Pancreas (tissue), 10 donors: Measurements from ENCODE around the gene C14orf119. TPM values are rescaled to one million over a fixed set of nuclear protein-coding genes. Genes with fewer than 3 reads are reported as not detected.

Source experiments
- ATAC-seq, 4 donors: fragments of 200-7000 bp; cut with Tn5 transposase; one replicate each; pipeline versions ENCODE4 v1.8.0 to v1.9.1; 2020; ENCODE audit warnings: mild to moderate bottlenecking in 4 of 4, moderate library complexity in 4 of 4
- DNase-seq, 6 donors: peaks; one replicate each; pipeline ENCODE4 v3.0.0-alpha.2; 2020
- FAIRE-seq: peaks from 2 replicates; lab custom pipeline; 2012; peaks lifted over from hg19 to GRCh38; lab: Jason Lieb, UNC
- H3K27ac ChIP-seq, 4 donors: fragments of 200-600 bp; sonication (generic); 1 replicate in 3 of 4; 2 replicates in 1 of 4; pipeline versions ENCODE4 v1.5.0 to v1.8.0; 2020
- H3K27me3 ChIP-seq, 4 donors: fragments of 200-600 bp; one replicate each; pipeline ENCODE4 v1.8.0; 2021
- H3K36me3 ChIP-seq, 3 donors: fragments of 200-600 bp; sonication (generic) in 1 of 3; one replicate each; pipeline versions ENCODE4 v1.5.0 to v1.8.0; 2020 to 2021
- H3K4me1 ChIP-seq, 3 donors: fragments of 200-600 bp; one replicate each; pipeline ENCODE4 v1.8.0; 2021
- H3K4me3 ChIP-seq, 4 donors: fragments of 200-600 bp; sonication (generic) in 2 of 4; one replicate each; pipeline versions ENCODE4 v1.5.0 to v1.8.0; 2020 to 2021
- H3K9me3 ChIP-seq, 4 donors: fragments of 200-600 bp; one replicate each; pipeline ENCODE4 v1.8.0; 2021
- CTCF ChIP-seq, 4 donors: fragments of 200-600 bp; sonication (generic) in 3 of 4; IDR thresholded peaks; one replicate each; pipeline versions ENCODE4 v1.5.0 to v1.8.0; 2021; ENCODE audit warnings: antibody characterized with exemption in 4 of 4
- WGBS, 2 donors: extraction: QIAGEN DNeasy Blood & Tissue Kit; methylation state at CpG; one replicate each; pipeline ENCODE4 v1.1.7; 2013; 5-methylcytosine and 5-hydroxymethylcytosine counted together
- intact Hi-C, 3 donors: fragments of 100-400 bp; cut with DNase I; formaldehyde crosslinking; loops; one replicate each; pipeline versions ENCODE4 v1.11.1 to v1.14.2; 2022
- polyA plus RNA-seq, 2 donors: library from polyadenylated mRNA; stranded (reverse); fragments of 200-250 nt; gene quantifications; one replicate each; pipeline ENCODE4 v1.2.3, GENCODE V29; 2013
- total RNA-seq, 6 donors: library from RNA; stranded (reverse); fragmentation: NEBNext Ultra II Directional in 4 of 6; extraction: Animal tissue kit (Norgen Biotek cat#: 25700) in 4 of 6; gene quantifications; one replicate each; pipeline versions ENCODE4 v1.2.1 to v1.2.4, GENCODE V29; 2021 to 2023
- donor health status: healthy with polysubstance abuse.
- donor health status: DM: no; HTN: no; CAD: no; lungs with moderate emphysema.
- donor health status: DM: no; HTN: no; CAD: no.
- donor health status: control.
- donor health status: control.
- donor health status: Bipolar disorder and iron deficiency.
- donor health status: DM: yes; HTN: yes; CAD: no.
- donor health status: DM: no; HTN: no; CAD: no.
- donor health status: DM: no; HTN: no; CAD: no.
- donor health status: DM: yes; HTN: yes; CAD: no.

The C14orf119 gene
- total and polyA plus RNA-seq, 8 donors = 7.5 to 22.7 (median 13.6) TPM

DNA sequence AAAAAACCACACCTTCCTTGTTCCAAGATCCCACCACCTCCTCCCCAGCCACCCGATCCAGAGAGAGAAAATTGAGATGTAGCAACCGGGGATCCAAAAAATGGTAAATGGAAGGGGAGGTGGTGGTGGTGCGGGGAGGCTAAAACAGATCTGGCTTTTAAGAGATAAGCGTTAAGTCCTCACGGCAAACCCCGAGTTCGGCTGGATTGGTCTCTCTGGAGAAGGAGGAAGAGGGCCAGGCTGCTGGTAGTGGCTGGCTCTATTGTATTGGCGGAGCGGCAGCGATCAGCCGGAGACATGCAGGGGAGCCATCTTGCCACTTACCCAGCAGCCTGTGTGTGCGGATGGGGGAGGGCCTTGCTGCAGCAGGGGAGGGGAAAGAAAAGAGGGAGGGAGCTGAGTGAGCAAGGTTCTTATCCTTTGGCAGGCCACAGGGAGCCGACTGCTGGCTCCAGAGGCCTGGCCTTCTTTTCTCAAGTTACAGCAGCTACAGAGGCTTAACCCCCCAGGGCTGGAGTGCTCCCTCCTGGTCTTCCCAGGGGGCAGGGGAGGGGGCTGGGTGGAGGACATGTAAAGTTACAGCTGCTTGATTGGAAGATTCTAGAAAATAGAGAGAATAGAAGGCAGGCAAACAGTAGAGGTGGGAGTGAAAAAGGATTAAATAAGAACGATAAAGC lies 23.9 kb upstream of the C14orf119 start:
- TF ChIP-seq CTCF (IDR thresholded peaks at IDR 0.05) = no peak
- Histone ChIP-seq H3K36me3 (peaks cover 2 to 41% (median 11%) of the 10 kb centered on the region in 3 donors), H3K4me1 (peaks cover 16 to 23% (median 19%) of the 10 kb centered on the region in 3 donors), H3K27me3 (no peaks in the 10 kb centered on the region), H3K9me3 (no peaks in the 10 kb centered on the region), H3K4me3 (peak overlapping the region; percentile 29 to 63 (median 35)), H3K27ac (peak overlapping the region; percentile 14 to 75 (median 52))
- peak; percentile 83 to 92 (median 86) for DNase-seq
- peak; percentile 89 to 96 (median 94) for ATAC-seq
- 0 to 1% methylated on average over 14 of the region's 14 CpGs for WGBS, 2 donors
- intact Hi-C loops = no loop called here
- FAIRE-seq = no peak

- Histone ChIP-seq H3K9me3 (no peaks in the 10 kb centered on the region), H3K4me3 (peak overlapping the region in 1 of 4 donors; percentile 63), H3K27me3 (no peaks in the 10 kb centered on the region), H3K4me1 (peaks cover 16 to 23% (median 19%) of the 10 kb centered on the region in 3 donors), H3K36me3 (peaks cover under 1 to 41% (median 11%) of the 10 kb centered on the region in 3 donors), H3K27ac (peak overlapping the region in 3 of 4 donors; percentile 35 to 75 (median 69))
- TF ChIP-seq CTCF (IDR thresholded peaks at IDR 0.05) = no peak
- intact Hi-C loops = no loop called here
- ATAC-seq (peak; percentile 1 to 23 (median 13)), DNase-seq (peak in 1 of 6 donors; percentile 8), FAIRE-seq (no peak)
- 26 to 27% methylated on average over 5 of the region's 5 CpGs for WGBS, 2 donors
Measured at GRCh38 chr14:23071921-23072539, 23.3 kb upstream of the C14orf119 start.

DNA sequence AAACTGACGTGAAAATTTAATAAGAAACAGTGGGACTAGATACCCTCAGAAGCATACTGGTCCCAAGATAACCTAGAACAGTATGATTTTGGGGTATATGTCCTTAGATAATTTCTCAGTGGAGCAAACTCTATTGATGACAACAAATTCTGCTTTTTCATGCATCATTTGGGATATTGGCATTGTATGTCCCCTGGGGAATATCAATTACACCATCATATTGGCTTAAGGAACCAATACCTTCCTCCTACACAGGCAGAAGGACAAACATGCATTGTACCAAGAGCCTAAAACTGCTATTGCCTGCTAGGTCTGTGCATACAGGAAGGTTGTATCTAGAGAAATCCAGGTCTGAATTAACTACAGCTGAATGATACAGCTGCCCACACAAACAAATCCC lies 20.4 kb upstream of the C14orf119 start:
- Histone ChIP-seq H3K4me3 (no peak overlapping the region), H3K9me3 (no peaks in the 10 kb centered on the region), H3K27me3 (no peaks in the 10 kb centered on the region), H3K36me3 (peaks cover 3 to 55% (median 24%) of the 10 kb centered on the region in 3 donors), H3K4me1 (peaks cover 16 to 19% (median 18%) of the 10 kb centered on the region in 3 donors), H3K27ac (no peak overlapping the region)
- intact Hi-C loops = no loop called here
- no peak for TF ChIP-seq CTCF (IDR thresholded peaks at IDR 0.05)
- DNase-seq (no peak), FAIRE-seq (no peak), ATAC-seq (no peak)
- 91 to 97% methylated on average over 1 of the region's 1 CpG for WGBS, 2 donors

DNA sequence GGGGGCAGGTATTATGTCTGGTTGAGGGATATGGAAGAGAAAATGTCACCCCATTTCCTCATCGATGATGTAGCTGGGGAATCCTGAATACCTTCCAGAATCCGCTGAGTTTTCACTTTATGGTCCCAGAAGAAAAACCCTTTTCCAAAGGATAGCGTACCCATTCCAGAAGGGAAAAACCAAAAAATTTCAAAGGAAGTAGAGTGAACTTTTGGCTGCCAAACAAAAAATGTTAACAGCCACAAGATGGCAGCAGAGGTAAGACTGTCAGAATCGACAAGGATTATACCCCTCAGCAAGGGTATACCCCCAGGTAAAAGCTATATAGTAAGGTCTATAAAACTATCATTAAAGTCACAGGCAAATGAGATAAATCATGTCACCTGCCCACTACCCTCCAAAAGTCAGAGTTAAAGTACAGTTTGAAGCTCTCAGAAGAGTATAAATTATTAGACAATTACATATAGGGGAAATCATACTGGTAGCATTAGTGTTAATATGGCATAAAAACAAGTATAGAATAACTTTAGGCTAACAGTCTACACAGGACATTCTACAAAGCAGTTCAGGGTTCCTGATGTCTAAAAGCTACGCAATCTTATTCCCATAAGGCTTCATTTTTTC lies 18.4 kb upstream of the C14orf119 start:
- intact Hi-C loops = no loop called here
- Histone ChIP-seq H3K27ac (no peak overlapping the region), H3K27me3 (no peaks in the 10 kb centered on the region), H3K36me3 (peaks cover 5 to 75% (median 39%) of the 10 kb centered on the region in 3 donors), H3K4me3 (no peak overlapping the region), H3K9me3 (no peaks in the 10 kb centered on the region), H3K4me1 (peaks cover 8 to 13% (median 12%) of the 10 kb centered on the region in 3 donors)
- WGBS, 2 donors = 63 to 70% methylated on average over 5 of the region's 5 CpGs
- peak; percentile 24 to 60 (median 50) for ATAC-seq
- no peak for DNase-seq
- TF ChIP-seq CTCF (IDR thresholded peaks at IDR 0.05) = peak; percentile 35 to 53 (median 49)
- no peak for FAIRE-seq
